CD1c-positive myeloid dendritic cell (primary cell): Measurements from ENCODE around the gene DNTT.
"Not testable (repeated sequence)": the region's sequence is repeated elsewhere in the genome, so short reads cannot be mapped to it uniquely, and the experiment has no call there.

Experiments used
- DNase-seq: peaks from one replicate; pipeline ENCODE4 v3.0.0-alpha.2; 2016; ENCODE audit errors: extremely low spot score

DNTT gene

GRCh38 chr10:96276426-96276825, 27.8 kb upstream of the DNTT start:
- DNase-seq = no peak

GRCh38 chr10:96276831-96277230, 27.4 kb upstream of the DNTT start:
- no peak for DNase-seq

GRCh38 chr10:96279191-96279641, 25.0 kb upstream of the DNTT start:
- DNase-seq = no peak

GRCh38 chr10:96280859-96281258, 23.4 kb upstream of the DNTT start:
- DNase-seq = no peak

- no peak for DNase-seq
Observed at GRCh38 chr10:96281444-96282029, 22.7 kb upstream of the DNTT start.

- DNase-seq = no peak
Observed at GRCh38 chr10:96283351-96283750, 20.9 kb upstream of the DNTT start.

GRCh38 chr10:96283756-96284155, 20.5 kb upstream of the DNTT start:
- no peak for DNase-seq

- no peak for DNase-seq
Observed at GRCh38 chr10:96285331-96285752, 18.9 kb upstream of the DNTT start.

GRCh38 chr10:96287392-96288105, 16.7 kb upstream of the DNTT start:
- peak; percentile 8 for DNase-seq

GRCh38 chr10:96288151-96288621, 16.0 kb upstream of the DNTT start:
- peak; percentile 15 for DNase-seq

- no peak for DNase-seq
Observed at GRCh38 chr10:96289218-96289910, 14.9 kb upstream of the DNTT start.

GRCh38 chr10:96290368-96291133, 13.7 kb upstream of the DNTT start:
- peak; percentile 45 for DNase-seq

GRCh38 chr10:96292971-96293920, 11.0 kb upstream of the DNTT start:
- peak; percentile 63 for DNase-seq

- DNase-seq = no peak
Observed at GRCh38 chr10:96295475-96295874, 8.8 kb upstream of the DNTT start.

- no peak for DNase-seq
Observed at GRCh38 chr10:96297486-96297885, 6.7 kb upstream of the DNTT start.

- no peak for DNase-seq
Observed at GRCh38 chr10:96298362-96298761, 5.9 kb upstream of the DNTT start.

- DNase-seq = no peak
Observed at GRCh38 chr10:96299383-96299782, 4.9 kb upstream of the DNTT start.

GRCh38 chr10:96301616-96302015, 2.6 kb upstream of the DNTT start:
- no peak for DNase-seq

GRCh38 chr10:96305019-96305418, 785 bp downstream of the DNTT start:
- DNase-seq = no peak

- peak; percentile 3 for DNase-seq
Observed at GRCh38 chr10:96306516-96306915, 2.3 kb downstream of the DNTT start.

GRCh38 chr10:96308854-96309253, 4.6 kb downstream of the DNTT start:
- DNase-seq = not testable (repeated sequence)
